ENCODE results near the gene RTRAF. TPM values are rescaled to one million over a fixed set of nuclear protein-coding genes. Genes with fewer than 3 reads are reported as not detected.

RTRAF gene
- total RNA-seq, 1 experiment from 2014 or later: 223 TPM

DNA sequence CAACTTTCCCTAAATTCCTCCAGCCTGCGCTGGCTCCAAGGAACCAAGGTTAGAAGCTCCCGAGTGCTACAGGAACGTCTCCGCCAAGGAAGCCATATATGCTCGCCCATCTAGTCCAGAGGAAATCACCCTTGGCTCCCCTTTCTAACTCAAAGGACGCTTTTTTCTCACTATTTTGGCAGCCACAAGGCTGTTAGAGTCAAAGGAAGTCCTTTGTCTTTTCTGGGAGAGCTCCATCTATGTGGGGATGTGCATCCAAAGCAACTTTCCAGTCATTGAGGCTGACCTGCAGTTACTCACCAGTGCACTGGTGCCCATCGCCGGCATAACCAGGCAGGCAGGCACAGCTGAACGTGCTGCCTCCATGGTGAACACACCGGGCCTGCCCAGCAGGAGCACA, 37.6 kb downstream of the RTRAF start:
- ChIA-PET POLR2A (no interaction called here), CTCF (no interaction called here)
- Histone ChIP-seq H3K9me3 (no peaks in the 10 kb centered on the region), H3K27me3 (replicated peaks; ENCODE audit: control insufficient read depth, insufficient read depth, low read length) (no peaks in the 10 kb centered on the region), H3K4me1 (peaks cover 4% of the 10 kb centered on the region; the same call in 1 of the 2 replicates), H3K4me3 (ENCODE audit: low read depth, low read length) (no peak overlapping the region), H3K36me3 (ENCODE audit: control insufficient read depth, insufficient read depth, low read length) (no peaks in the 10 kb centered on the region)
- no peak overlapping the region for H3K4me3 Mint-ChIP-seq (ENCODE audit: unreplicated experiment)
- no TSS peak for BruUV-seq (replicated peaks)
- intact Hi-C loops (cut with micrococcal nuclease; ENCODE audit: unreplicated experiment): no loop called here
- H3K9me3 Mint-ChIP-seq (ENCODE audit: unreplicated experiment): no peaks in the 10 kb centered on the region
- no peaks in the 10 kb centered on the region for H3K27me3 Mint-ChIP-seq (ENCODE audit: insufficient read depth, unreplicated experiment)
- no peaks in the 10 kb centered on the region for H3K4me1 Mint-ChIP-seq (ENCODE audit: low read depth, unreplicated experiment)
- no peak overlapping the region for H3K27ac Mint-ChIP-seq (ENCODE audit: unreplicated experiment)
- no peak for DNase-seq
- H3K36me3 Mint-ChIP-seq (ENCODE audit: insufficient read depth, unreplicated experiment): peaks cover 6% of the 10 kb centered on the region
- TF ChIP-seq CTCF (IDR thresholded peaks at IDR 0.05; ENCODE audit: insufficient read depth in 1 of 2, low read depth in 1 of 2, low read length in 1 of 2, severe bottlenecking in 1 of 2, unreplicated experiment in 1 of 2): no peak

DNA sequence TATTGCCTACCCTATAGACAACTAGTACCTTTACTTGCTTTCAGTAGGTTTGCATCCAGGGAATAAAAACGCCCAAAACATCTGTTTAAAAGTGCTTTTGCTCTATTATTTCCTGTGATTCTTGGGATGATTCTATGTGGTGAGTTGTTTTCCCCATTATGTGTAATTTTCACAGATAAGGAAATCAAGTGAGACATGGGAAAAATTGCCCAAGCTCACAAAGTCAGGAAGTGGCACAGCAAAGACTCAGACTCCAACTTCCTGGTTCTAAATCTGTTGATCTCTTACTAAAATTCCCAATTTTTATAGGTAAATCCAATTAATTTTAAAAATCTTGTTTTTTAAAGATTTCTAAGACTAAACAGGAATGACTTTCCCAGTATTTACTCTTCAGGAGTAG, 40.5 kb downstream of the RTRAF start:
- no peak for TF ChIP-seq CTCF (IDR thresholded peaks at IDR 0.05; ENCODE audit: insufficient read depth in 1 of 2, low read depth in 1 of 2, low read length in 1 of 2, severe bottlenecking in 1 of 2, unreplicated experiment in 1 of 2)
- Histone ChIP-seq H3K36me3 (ENCODE audit: control insufficient read depth, insufficient read depth, low read length) (no peaks in the 10 kb centered on the region), H3K4me3 (ENCODE audit: low read depth, low read length) (no peak overlapping the region), H3K27me3 (replicated peaks; ENCODE audit: control insufficient read depth, insufficient read depth, low read length) (no peaks in the 10 kb centered on the region), H3K9me3 (no peaks in the 10 kb centered on the region), H3K4me1 (peaks cover 4% of the 10 kb centered on the region; the same call in 1 of the 2 replicates)
- POLR2A ChIA-PET: no interaction called here
- H3K9me3 Mint-ChIP-seq (ENCODE audit: unreplicated experiment): no peaks in the 10 kb centered on the region
- intact Hi-C loops (cut with micrococcal nuclease; ENCODE audit: unreplicated experiment): no loop called here
- H3K4me3 Mint-ChIP-seq (ENCODE audit: unreplicated experiment): no peak overlapping the region
- H3K4me1 Mint-ChIP-seq (ENCODE audit: low read depth, unreplicated experiment): no peaks in the 10 kb centered on the region
- no peaks in the 10 kb centered on the region for H3K27me3 Mint-ChIP-seq (ENCODE audit: insufficient read depth, unreplicated experiment)
- no peak overlapping the region for H3K27ac Mint-ChIP-seq (ENCODE audit: unreplicated experiment)
- no TSS peak for BruUV-seq (replicated peaks)
- CTCF ChIA-PET: no interaction called here
- peaks cover 6% of the 10 kb centered on the region for H3K36me3 Mint-ChIP-seq (ENCODE audit: insufficient read depth, unreplicated experiment)
- DNase-seq: no peak

DNA sequence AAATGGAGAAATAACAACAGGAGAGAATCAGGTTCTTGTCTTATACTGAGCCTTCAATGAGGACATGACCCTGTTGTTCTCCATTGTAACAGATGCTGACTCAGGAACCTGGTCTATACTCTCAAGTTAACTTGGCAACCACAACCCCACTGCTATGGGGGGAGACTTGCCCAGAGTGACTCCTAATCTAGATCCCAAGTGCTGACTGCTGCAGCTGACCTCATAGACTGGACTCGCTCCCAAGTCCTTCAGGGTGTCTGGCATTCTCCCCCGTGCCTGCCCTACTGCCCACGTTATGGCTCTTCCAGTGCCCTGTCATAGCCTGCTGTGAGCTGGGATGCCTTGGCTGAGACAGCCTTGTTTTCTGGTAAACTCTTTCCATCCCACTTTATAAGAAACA, 42.4 kb downstream of the RTRAF start:
- no peaks in the 10 kb centered on the region for H3K36me3 Mint-ChIP-seq (ENCODE audit: insufficient read depth, unreplicated experiment)
- no peak for TF ChIP-seq CTCF (IDR thresholded peaks at IDR 0.05; ENCODE audit: insufficient read depth in 1 of 2, low read depth in 1 of 2, low read length in 1 of 2, severe bottlenecking in 1 of 2, unreplicated experiment in 1 of 2)
- intact Hi-C loops (cut with micrococcal nuclease; ENCODE audit: unreplicated experiment): no loop called here
- H3K4me1 ChIP-seq: no peaks in the 10 kb centered on the region
- H3K9me3 Mint-ChIP-seq (ENCODE audit: unreplicated experiment): no peaks in the 10 kb centered on the region
- no peak overlapping the region for H3K27ac Mint-ChIP-seq (ENCODE audit: unreplicated experiment)
- no peaks in the 10 kb centered on the region for H3K27me3 ChIP-seq (replicated peaks; ENCODE audit: control insufficient read depth, insufficient read depth, low read length)
- ChIA-PET POLR2A (no interaction called here), CTCF (no interaction called here)
- BruUV-seq (replicated peaks): no TSS peak
- H3K9me3 ChIP-seq: no peaks in the 10 kb centered on the region
- no peaks in the 10 kb centered on the region for H3K27me3 Mint-ChIP-seq (ENCODE audit: insufficient read depth, unreplicated experiment)
- no peak overlapping the region for H3K4me3 Mint-ChIP-seq (ENCODE audit: unreplicated experiment)
- no peaks in the 10 kb centered on the region for H3K36me3 ChIP-seq (ENCODE audit: control insufficient read depth, insufficient read depth, low read length)
- no peak overlapping the region for H3K4me3 ChIP-seq (ENCODE audit: low read depth, low read length)
- DNase-seq: no peak
- H3K4me1 Mint-ChIP-seq (ENCODE audit: low read depth, unreplicated experiment): no peaks in the 10 kb centered on the region
